GM23248 (cell line): ENCODE data around the gene TMEM59L. TPM values are rescaled to one million over a fixed set of nuclear protein-coding genes. Genes with fewer than 3 reads are reported as not detected.

Experiments
- DNase-seq: peaks from one replicate; pipeline ENCODE4 v3.0.0-alpha.2; 2015
- H2AFZ ChIP-seq: fragments of 200-600 bp; sonication (generic); 2 replicates; pipeline ENCODE4 v1.6.1; 2016; ENCODE audit warnings: antibody characterized with exemption
- H3F3A ChIP-seq: fragments of 200-600 bp; sonication (generic); 2 replicates; pipeline ENCODE4 v1.6.1; 2016; ENCODE audit warnings: mild to moderate bottlenecking, antibody characterized with exemption, mixed run types; ENCODE audit not compliant: insufficient read depth
- H3K27ac ChIP-seq: fragments of 200-600 bp; sonication (generic); 2 replicates; pipeline ENCODE4 v1.5.1; 2016; ENCODE audit warnings: mild to moderate bottlenecking
- H3K27me3 ChIP-seq: fragments of 200-600 bp; sonication (generic); replicated peaks from 2 replicates; pipeline ENCODE4 v1.6.1; 2016; ENCODE audit warnings: mild to moderate bottlenecking; ENCODE audit not compliant: insufficient read depth
- H3K36me3 ChIP-seq: fragments of 200-600 bp; sonication (generic); 2 replicates; pipeline ENCODE4 v1.6.1; 2016; ENCODE audit warnings: low read depth, mild to moderate bottlenecking
- H3K4me1 ChIP-seq: fragments of 200-600 bp; sonication (generic); 2 replicates; pipeline ENCODE4 v1.6.1; 2016; ENCODE audit warnings: mild to moderate bottlenecking; ENCODE audit not compliant: insufficient read depth
- H3K4me2 ChIP-seq: fragments of 200-600 bp; sonication (generic); one replicate; pipeline ENCODE4 v1.6.1; 2016; ENCODE audit warnings: mild to moderate bottlenecking; ENCODE audit not compliant: unreplicated experiment
- H3K4me3 ChIP-seq: fragments of 200-600 bp; sonication (generic); 2 replicates; pipeline ENCODE4 v1.5.1; 2016; ENCODE audit warnings: mild to moderate bottlenecking
- H3K79me2 ChIP-seq: fragments of 200-600 bp; sonication (generic); 2 replicates; pipeline ENCODE4 v1.6.1; 2016; ENCODE audit warnings: mild to moderate bottlenecking; ENCODE audit not compliant: insufficient read depth
- H3K9ac ChIP-seq: fragments of 200-600 bp; sonication (generic); 2 replicates; pipeline ENCODE4 v1.6.1; 2016; ENCODE audit warnings: mild to moderate bottlenecking
- H3K9me2 ChIP-seq: fragments of 200-600 bp; sonication (generic); 2 replicates; pipeline ENCODE4 v1.6.1; 2016; ENCODE audit warnings: mixed run types, mild to moderate bottlenecking, moderate library complexity; ENCODE audit not compliant: insufficient read depth
- H3K9me3 ChIP-seq: fragments of 200-600 bp; sonication (generic); one replicate; pipeline ENCODE4 v1.6.1; 2017; ENCODE audit warnings: low read depth
- H4K20me1 ChIP-seq: fragments of 200-600 bp; sonication (generic); 2 replicates; pipeline ENCODE4 v1.6.0; 2016; ENCODE audit not compliant: insufficient read depth
- EZH2 ChIP-seq: fragments of 200-600 bp; sonication (generic); IDR thresholded peaks from 2 replicates; pipeline ENCODE4 v1.6.1; 2018; ENCODE audit warnings: antibody characterized with exemption, mild to moderate bottlenecking; ENCODE audit not compliant: insufficient read depth, poor library complexity, severe bottlenecking
- EZH2phosphoT487 ChIP-seq: fragments of 200-600 bp; sonication (generic); IDR thresholded peaks from 2 replicates; pipeline ENCODE4 v1.6.1; 2018; ENCODE audit warnings: antibody characterized with exemption, moderate library complexity, mild to moderate bottlenecking, low read depth; ENCODE audit not compliant: insufficient read depth
- WGBS, 2 experiments: methylation state at CpG; one replicate each; pipeline ENCODE4 v1.1.6; 2015 to 2017; ENCODE audit warnings: low lambda C conversion rate in 2 of 2, low coverage in 1 of 2; ENCODE audit errors: missing lambda C conversion rate in 2 of 2; 5-methylcytosine and 5-hydroxymethylcytosine counted together
- in situ Hi-C: fragments of 300-500 bp; cut with MboI; formaldehyde crosslinking; loops from 2 replicates; pipeline ENCODE4 v1.15.0; 2020
- polyA plus RNA-seq: library from polyadenylated mRNA; unstranded; fragments of >200 nt; fragmentation: Nextera tagmentation; extraction: Ambion mirVana; gene quantifications from 2 replicates; pipeline ENCODE4 v1.2.1, GENCODE V29; 2016
- total RNA-seq: library from RNA; depleted of rRNA; stranded (reverse); fragments of >200 nt; shearing (Covaris generic); gene quantifications from 2 replicates; pipeline ENCODE4 v1.2.3, GENCODE V29; 2014

TMEM59L gene
- total and polyA plus RNA-seq, 2 experiments from 2014 or later: 0.97 to 2.1 TPM

DNA sequence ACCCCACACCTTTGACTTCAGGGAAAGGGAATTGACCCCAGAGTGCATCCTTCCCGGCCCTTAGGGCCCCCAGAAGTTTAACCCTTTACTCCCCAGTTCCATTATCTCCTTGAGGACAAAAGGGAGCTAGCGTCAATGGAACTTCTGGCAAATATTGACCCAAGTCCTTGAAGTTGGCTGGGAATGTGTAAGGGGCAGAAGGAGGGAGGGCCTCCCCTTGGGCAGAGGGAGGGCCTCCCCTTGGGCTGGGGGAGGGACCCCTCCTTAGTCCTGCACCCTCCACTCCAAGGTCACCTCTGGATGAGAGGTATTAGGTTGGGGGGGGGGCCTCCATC lies 3.0 kb upstream of the TMEM59L start:
- Histone ChIP-seq H3K9ac (no peak overlapping the region), H3K9me3 (no peaks in the 10 kb centered on the region), H3K79me2 (no peaks in the 10 kb centered on the region), H3K27ac (no peak overlapping the region), H3K27me3 (peaks cover 84% of the 10 kb centered on the region), H3K9me2 (no peaks in the 10 kb centered on the region), H3K4me2 (no peak overlapping the region), H3K36me3 (no peaks in the 10 kb centered on the region), H3F3A (0 out of 2 replicates have a peak, but pooled peaks cover 6% of the 10 kb centered on the region), H2AFZ (no peak overlapping the region), H3K4me3 (no peak overlapping the region), H4K20me1 (no peaks in the 10 kb centered on the region), H3K4me1 (no peaks in the 10 kb centered on the region)
- TF ChIP-seq EZH2phosphoT487 (no peak), EZH2 (no peak)
- in situ Hi-C loops: loop anchor here (10.0 kb wide), 1 partner anchor 235 kb away; no protein-coding TSS in a partner anchor
- DNase-seq: no peak
- 32% methylated on average over 2 of the region's 2 CpGs for WGBS, 2 experiments

DNA sequence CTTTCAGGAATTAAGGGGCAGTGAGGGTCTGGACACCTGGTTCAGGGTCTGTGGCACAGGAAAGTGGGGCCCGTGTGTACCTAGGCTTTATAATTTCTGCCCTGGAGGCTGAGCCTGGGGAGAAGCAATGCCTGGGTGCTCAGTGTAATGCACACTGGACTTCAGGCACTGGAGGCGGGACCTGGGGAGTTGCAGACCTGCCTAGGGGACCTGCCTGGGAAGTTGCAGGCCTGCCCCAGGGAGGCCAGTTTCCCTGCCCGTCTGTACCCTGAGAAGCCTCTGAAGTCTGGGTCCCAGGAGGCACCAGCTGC lies 2.5 kb upstream of the TMEM59L start:
- Histone ChIP-seq H4K20me1 (no peaks in the 10 kb centered on the region), H3K36me3 (no peaks in the 10 kb centered on the region), H3K79me2 (no peaks in the 10 kb centered on the region), H3K4me2 (no peak overlapping the region), H3K9ac (no peak overlapping the region), H3K27ac (no peak overlapping the region), H2AFZ (no peak overlapping the region), H3K9me2 (no peaks in the 10 kb centered on the region), H3K9me3 (no peaks in the 10 kb centered on the region), H3K4me3 (no peak overlapping the region), H3K27me3 (peaks cover 84% of the 10 kb centered on the region), H3K4me1 (no peaks in the 10 kb centered on the region), H3F3A (0 out of 2 replicates have a peak, but pooled peaks cover 6% of the 10 kb centered on the region)
- WGBS, 2 experiments: 32 to 35% methylated on average over 3 of the region's 3 CpGs
- TF ChIP-seq EZH2: no peak
- TF ChIP-seq EZH2phosphoT487: no peak
- DNase-seq: no peak
- in situ Hi-C loops: no loop called here

DNA sequence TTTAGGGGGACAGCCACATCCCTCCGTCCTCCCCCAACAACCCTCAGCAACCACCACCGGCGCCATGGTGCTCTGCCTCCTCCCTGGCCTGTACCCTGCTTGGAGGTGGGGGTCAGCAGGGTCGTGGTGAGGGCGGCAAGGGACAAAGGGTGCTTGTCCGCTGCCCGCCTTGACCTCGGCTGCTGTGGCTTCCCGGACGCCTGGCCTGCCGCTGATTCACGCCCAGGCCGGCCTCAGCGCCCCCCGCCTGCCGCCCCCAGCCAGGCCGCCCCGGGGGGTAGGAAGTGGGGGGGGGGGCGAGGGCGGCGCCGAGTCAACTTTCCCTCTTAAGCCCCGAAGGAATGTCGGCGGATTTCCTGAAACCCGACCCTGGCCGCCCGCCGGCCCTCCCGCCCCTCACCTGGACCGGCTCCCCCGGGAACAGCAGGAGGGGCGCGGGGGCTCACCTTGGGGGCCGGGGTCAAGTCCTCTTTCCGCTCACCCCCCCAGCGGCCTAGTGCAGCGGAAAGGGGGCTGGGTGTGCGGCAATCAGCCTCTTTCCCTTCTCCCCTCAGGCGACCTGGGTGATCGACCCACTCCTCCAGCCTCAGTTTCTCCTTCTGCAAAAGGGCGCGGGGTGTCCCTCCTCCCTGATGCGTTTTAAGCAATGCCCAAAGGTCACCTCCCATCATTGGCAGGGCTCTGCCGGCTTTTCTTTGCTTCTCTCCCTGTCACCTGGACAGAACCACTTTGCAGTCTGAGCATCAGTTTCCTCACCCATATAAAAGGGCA lies 1.9 kb upstream of the TMEM59L start:
- WGBS, 2 experiments: 8 to 10% methylated on average over 19 to 38 of the region's 45 CpGs
- no peaks in the 10 kb centered on the region for H3K4me1 ChIP-seq
- no peak for DNase-seq
- H3K4me3 ChIP-seq: no peak overlapping the region
- no peak overlapping the region for H3K9ac ChIP-seq
- peaks cover 85% of the 10 kb centered on the region for H3K27me3 ChIP-seq
- H3K27ac ChIP-seq: no peak overlapping the region
- no peak overlapping the region for H3K4me2 ChIP-seq
- no peaks in the 10 kb centered on the region for H3K36me3 ChIP-seq
- no peaks in the 10 kb centered on the region for H4K20me1 ChIP-seq
- H3K9me2 ChIP-seq: no peaks in the 10 kb centered on the region
- no peaks in the 10 kb centered on the region for H3K79me2 ChIP-seq
- TF ChIP-seq EZH2 (no peak), EZH2phosphoT487 (peak; percentile 92)
- no peak overlapping the region for H2AFZ ChIP-seq
- 0 out of 2 replicates have a peak, but pooled peaks cover 6% of the 10 kb centered on the region for H3F3A ChIP-seq
- in situ Hi-C loops: no loop called here
- no peaks in the 10 kb centered on the region for H3K9me3 ChIP-seq

DNA sequence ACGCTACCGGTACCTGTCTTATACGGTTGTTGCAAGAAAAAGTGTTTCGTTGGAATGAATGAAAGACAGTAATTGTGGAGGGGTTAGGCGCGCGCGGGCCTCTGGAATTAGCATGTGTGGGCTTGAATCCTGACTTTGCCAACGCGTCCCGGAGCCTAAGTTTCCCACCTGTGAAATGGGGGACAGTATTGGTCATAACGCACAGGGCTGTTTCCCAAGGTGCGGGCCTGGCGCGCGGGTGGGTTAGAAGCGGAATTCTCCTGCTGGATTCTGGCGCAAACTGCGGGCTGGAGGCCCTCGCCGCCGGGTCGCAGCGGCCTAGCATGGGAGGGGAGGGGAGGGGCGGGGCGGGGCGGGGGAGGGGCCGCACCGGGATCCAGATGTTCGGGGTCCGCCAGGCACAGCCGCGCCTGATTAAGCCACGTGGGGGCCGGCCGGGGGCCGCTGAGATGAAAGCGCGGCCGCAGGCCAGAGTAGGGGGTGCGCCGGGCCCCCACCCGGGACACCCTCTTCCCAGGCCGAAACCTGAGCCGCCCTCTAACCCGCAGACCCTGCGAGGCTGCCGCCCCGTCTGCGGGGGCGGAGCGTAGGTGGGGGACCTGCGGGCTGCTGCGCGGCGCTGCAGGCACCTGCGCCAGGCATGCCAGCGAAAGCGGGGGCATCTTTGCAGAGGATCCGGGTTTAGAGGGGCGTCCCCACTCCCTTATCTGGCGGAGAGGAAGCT lies 1.2 kb upstream of the TMEM59L start:
- Histone ChIP-seq H3K27ac (no peak overlapping the region), H4K20me1 (no peaks in the 10 kb centered on the region), H3K9me3 (no peaks in the 10 kb centered on the region), H3K9me2 (no peaks in the 10 kb centered on the region), H3K36me3 (no peaks in the 10 kb centered on the region), H3K4me1 (no peaks in the 10 kb centered on the region), H3K4me2 (no peak overlapping the region), H3K9ac (no peak overlapping the region), H2AFZ (no peak overlapping the region), H3F3A (0 out of 2 replicates have a peak, but pooled peaks cover 6% of the 10 kb centered on the region), H3K27me3 (peaks cover 80% of the 10 kb centered on the region), H3K4me3 (no peak overlapping the region), H3K79me2 (no peaks in the 10 kb centered on the region)
- TF ChIP-seq EZH2phosphoT487: peak; percentile 81; the same call in 1 of the 2 replicates
- TF ChIP-seq EZH2: peak; percentile 98
- in situ Hi-C loops: no loop called here
- DNase-seq: no peak
- WGBS, 2 experiments: 2 to 4% methylated on average over 41 to 62 of the region's 62 CpGs
